HG02642 (cell line): ENCODE results near the gene ARL16.
A peak's percentile ranks its signal among the peaks of the same experiment; 100 is the strongest.

ENCODE experiments used
- ATAC-seq: cut with Tn5 transposase; IDR thresholded peaks from one replicate; pipeline ENCODE4 v1.9.1; 2021; ENCODE audit warnings: mild to moderate bottlenecking; ENCODE audit not compliant: unreplicated experiment, poor library complexity

ARL16 gene

DNA sequence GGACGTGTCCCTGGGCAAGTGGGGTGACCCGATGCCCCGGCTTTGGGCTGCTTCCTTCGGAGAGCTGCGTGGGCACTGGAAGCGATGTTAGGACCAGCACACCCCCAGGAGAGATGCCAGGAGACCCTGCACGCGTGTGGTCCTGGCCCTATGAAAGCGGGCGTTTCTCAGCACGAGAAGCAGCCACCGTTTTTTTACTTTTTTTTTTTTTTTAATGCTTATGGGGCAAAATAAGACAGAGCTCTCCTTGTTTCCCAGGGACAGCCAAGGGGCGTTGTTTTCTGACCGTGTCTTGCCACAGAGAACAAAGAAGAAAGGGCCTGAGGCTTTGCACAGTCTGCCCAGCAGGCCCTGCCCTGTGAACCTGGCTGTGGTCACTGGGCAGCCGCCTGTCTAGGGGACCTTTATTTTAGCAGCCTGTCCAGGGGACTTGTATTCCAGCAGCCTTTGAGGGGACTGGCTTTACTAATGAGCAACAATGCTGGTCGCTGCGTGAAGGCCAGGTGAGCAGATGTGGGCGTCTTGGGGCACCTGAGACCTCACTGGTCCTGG, 29.5 kb upstream of the ARL16 start:
- ATAC-seq, result no peak

DNA sequence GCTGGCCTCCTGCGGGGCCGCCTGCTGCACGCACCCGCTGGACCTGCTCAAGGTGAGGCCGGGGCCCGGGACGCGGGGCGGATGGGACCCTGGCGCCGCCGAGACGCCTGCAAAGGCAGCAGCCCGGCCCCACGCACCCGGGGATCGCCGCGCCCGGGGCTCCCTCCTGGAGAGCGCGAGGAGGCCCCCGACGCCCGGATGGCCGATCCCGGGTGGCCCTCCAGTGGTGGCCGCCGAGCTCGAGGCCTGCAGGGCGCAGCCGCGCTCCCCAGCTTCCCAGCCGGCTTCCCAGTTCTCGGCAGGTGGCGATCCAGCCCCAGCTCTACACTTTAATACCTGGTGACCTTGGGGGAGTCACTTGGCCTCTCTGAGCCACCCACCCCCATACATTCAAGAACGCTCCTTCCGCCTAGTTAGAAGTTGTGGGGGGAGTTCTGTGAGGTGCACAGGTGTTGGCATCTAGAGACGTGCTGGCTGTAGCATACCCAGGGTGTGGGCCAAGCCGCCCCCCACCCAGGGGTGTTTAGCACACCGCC, 28.9 kb upstream of the ARL16 start:
- ATAC-seq, result peak; percentile 5

DNA sequence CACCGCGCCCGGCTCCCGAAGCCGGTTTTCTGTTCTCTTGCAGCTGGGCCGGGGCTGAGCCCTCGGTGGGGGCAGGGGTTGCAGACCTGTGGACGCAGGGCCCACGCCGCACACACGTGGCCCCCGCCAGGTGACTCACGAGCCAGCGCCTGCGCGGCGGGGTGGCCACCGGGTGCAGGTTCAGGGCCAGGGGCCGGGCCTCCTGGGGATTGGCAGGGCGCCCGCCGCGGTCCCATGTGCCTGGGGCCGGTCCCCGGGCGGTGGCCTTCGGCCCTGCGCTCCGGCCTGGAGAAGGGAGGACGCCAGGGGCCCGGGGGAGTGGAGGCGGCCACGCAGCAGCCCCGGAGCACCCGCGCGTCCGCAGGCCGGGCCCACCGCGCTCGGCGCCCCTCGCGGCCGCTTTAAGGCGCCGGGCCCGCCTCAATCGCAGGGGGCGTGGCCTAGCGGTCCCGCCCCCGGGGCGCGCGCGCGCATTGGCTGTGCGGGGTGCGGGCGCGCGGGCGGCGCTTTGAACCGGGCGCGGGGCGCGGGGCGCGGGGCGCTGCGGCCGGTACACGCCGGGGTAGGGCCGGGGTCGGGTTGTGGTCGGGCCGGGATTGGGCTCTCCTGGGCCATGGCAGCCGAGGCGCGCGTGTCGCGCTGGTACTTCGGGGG, 28.3 kb upstream of the ARL16 start, which contains the start of gene SLC25A10:
TSS of gene SLC25A10 (plus strand) at position 471 of the 654 bp plus-strand sequence. CDS start at position 614, 143 bp downstream.
- peak; percentile 71 for ATAC-seq

DNA sequence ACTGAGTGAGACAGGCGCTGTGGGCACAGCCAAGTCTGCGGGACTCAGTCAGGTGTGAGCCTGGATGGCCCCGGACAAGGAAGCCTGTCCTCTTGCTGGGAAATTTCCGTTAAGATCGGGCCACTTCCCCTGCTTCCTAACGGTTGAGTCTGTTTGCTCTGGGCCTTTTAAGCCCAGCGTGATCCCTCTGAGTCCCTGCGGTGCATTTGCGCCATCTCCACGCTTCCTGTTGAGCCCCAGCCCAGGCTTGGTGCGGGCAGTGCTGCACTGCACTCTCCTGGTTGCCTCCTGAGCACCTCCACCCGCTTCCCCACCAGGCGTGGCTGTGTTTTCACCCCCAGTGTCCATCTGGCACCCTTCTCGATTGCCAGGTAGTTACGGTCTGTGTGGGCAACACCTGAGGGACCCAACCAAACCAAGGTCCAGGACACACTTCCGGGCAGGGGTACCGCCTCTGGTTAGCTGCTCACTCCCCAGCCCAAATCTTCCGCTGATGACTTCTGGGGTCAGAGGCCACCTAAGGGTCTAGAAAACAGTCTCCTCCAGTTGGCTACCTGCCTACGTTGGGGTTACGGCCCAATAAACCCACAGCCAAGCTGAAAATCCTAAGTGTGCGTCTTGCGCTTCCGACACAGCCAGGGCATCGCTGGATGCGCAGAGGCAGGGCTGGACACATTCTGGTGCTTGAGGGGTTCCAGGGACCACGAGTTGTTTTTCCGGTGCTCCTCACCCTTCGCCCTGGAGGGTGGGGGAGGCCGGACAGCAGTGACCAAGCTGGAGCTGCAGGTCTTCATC, 27.1 kb upstream of the ARL16 start:
- no peak for ATAC-seq

DNA sequence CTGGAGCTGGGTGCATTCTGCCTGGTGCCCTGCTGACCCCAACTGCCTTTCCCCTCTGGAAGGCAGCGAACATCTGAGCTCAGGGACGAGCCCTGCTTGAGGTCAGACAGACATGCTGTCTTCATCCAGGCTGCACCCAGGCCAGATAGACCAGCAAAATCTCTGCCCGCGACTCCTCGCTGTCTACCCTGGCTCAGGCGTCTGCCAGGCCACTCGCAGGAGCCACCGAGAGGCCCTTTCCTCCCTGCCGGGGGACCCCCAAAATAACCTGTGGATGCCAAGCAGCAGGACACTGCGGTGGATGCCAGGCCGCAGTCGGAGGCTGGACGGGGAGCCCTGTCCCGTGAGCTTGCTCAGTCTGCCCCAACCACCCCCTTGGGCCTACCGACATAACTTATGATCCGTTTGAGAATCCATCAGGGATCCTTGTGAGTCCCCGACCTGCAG, 25.2 kb upstream of the ARL16 start:
- ATAC-seq, result no peak

DNA sequence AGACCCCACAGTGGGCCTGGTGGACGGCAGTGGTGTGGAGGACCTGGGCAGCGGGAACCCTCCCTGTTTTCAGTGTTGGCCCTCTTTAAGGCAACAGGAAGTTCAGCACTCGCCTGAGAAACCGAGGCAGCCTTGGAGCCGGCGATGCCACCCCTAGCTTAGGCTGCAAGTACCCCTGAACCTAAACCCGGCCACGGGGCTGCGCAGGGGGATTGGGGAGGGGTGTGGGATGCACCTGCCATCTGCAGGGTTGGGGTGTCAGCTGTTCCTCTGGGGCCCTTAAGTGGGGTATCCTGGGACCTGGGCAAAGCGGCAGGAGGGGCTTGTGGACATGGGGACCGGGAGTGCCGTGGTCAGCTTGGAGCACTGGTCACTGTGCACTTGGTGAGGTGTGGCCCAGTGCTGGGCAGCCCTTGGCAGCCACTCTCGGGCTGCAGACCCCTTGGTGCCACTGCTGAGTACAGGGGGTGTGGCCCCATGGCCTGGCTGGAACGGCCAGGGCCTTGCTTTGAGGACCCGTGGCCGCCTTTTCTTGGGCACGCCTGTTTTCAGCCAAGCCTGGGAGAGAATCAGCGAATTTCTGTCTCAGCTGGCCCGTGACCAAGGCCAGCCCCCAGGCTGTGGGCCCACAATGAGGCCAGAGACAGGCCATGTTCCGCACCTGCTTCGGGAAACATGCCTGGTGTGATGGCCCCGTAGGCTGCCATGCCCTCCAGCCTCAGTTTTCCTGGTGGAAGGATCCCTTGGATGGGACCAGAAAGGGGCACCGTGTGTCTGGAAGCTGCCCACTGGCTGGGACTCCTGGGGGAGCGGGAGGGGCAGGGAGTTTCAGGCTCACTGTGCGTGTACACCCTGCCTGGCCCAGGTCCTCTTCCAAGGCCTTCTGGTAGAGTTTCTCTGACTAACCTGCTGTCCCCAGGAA, 24.4 kb upstream of the ARL16 start:
- no peak for ATAC-seq

DNA sequence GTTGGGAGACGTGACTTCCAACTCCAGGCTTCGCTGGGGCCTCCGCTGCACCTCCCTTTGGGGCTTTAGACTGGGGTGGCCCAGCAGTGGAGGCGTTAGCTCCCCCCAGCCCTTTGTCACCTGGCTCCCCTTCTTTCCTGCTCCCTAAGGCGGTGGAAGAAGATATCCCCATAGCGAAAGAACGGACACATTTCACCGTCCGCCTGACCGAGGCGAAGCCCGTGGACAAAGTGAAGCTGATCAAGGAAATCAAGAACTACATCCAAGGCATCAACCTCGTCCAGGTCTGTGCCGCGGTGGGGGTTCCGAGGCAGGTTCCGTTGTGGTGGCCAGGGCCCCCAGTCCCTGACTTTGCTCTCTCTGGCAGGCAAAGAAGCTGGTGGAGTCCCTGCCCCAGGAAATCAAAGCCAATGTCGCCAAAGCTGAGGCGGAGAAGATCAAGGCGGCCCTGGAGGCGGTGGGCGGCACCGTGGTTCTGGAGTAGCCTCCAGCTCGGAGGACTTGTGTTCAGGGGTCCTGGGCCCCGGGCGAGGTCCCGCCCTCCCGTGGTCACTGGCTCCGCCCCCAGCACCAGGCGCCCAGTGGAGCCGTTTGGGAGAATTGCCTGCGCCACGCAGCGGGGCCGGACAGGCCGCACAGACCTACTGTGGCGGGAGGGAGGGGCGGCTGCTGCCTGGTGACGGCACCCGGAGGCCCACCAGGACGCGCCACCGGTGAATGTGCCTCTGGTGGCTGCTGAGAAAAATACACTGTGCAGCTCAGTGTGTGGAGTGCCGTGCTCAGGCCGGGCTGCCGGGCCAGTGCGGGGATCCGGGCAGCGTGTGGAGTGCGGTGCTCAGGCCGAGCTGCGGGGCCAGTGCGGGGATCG, 23.4 kb upstream of the ARL16 start:
- no peak for ATAC-seq

DNA sequence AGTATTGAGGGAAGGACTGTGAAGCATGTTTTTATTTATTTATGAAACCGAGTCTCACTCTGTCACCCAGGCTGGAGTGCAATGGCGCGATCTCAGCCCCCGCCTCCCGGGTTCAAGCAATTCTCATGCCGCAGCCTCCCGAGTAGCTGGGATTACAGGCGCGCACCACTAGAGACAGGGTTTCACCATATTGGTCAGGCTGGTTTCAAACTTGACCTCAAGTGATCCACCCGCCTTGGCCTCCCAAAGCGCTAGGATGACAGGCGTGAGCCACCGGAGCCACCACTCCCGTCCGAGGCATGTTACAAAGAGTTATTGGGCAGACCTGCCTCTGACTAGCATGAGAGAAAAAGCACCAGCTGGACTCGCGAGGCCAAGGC, 22.6 kb upstream of the ARL16 start:
- ATAC-seq, result no peak

DNA sequence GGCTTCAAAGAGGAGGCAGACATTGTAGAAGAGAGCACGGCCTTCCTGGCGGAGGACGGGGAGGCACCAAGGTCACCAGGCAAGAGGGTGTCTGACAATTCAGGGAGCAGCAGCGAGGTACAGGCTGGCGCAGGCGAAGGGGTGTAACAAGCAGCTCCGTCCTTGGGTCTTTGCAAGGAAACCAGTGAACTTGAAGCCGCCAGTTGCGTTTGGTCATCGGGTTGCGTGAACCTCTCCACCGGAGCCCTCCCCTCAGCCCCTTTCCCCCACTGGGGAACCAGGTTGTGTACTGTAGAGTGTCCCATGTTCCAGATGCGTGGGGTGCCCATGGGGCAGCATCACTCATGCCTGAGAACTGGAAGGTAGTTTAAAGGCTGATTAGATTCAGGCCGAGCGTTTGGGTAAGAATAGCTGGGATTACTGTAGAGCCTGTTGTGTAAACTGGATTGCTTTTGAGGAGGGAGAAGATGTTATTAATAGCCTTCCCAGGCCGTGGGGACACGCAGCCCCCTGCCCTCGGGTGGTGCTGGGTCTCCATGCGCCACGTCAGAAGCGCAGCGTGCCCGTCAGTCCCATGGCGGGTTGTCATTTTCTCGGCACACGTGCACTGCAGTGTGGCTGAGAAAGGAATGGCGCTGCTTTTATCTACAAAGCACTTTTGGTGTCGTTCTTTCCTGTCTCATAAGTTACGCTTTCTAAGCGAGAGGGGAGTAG, 22.1 kb upstream of the ARL16 start:
- no peak for ATAC-seq

DNA sequence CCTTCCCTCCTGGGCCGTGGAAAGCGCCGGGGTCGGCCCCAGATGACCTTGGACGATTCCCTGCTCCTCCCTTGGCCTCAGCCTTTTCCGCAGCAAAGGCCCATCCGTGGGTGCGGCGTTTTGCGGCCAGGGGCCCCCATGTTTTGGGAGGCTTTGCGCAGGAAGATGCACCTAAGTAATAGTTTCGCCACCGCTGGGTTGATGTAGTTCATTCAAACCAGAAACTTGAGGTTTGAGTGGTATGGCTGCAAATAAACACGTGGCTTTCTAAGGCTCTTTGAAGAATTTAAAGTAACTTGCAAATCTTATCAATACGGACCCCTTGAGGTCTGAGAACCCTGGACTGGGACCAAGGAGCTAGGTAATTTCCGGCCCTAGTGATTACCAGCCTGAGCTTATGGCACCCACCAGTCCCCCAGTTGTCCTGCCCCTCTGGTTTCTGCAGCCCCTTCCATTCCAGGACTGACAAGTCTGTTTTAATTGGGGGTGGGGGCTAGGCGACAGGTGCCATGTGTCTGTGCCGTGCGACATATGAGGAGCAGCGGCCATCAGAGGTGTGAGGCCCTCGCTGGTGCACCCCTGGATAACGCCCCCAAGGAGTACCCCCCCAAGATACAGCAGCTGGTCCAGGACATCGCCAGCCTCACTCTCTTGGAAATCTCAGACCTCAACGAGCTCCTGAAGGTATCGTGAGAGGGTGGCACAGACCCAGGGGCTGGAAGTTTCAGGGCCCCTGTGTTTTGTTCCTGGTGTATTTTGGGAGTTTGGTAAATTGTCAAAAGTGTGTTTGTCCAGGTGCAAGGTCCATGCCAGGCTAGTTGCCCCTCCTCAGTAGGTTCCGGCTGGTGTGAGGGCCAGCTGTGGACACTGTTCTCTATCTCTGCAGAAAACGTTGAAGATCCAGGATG, 20.4 kb upstream of the ARL16 start:
- ATAC-seq, result no peak

DNA sequence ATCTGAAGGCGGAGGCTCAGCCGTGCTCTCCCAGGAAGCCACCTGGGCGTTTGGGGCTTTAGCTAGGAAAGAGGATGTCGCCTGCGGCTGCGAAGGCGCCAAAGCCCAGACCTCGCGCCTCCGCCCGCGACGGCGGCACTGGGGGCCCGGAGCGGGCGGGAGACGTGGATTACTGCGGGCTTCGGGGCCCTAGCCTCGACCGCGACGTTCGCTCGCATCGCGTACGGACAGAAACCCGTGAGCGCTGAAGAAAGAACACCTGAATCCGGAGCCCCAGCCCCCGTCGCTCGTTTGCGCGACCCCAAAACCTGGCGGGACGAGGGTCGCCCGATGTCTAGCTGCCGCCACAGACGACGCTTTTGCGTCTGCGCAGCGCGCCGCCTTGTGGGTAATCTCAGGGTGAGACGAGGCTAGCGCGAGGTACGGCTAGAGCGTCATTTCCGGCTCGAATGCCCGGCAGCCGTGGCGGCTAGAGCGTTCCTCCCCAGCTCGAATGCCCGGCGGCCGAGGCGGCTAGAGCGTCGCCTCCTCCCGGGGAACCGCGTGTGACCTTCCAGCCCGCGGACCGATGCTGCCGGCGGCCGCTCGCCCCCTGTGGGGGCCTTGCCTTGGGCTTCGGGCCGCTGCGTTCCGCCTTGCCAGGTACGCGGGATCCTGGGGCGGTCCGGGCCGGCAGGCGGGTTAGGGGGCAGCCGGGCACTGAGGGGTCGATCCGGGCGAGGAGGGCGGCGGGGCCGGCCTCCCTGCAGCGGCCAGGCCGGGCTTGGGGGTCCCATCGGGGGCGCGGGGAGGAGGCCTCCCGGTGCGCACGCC, 19.5 kb upstream of the ARL16 start, which contains the start of gene MRPL12:
TSS of gene MRPL12 (plus strand) at position 434 of the 813 bp plus-strand sequence. CDS start at position 569, 135 bp downstream.
- ATAC-seq, result peak; percentile 85

DNA sequence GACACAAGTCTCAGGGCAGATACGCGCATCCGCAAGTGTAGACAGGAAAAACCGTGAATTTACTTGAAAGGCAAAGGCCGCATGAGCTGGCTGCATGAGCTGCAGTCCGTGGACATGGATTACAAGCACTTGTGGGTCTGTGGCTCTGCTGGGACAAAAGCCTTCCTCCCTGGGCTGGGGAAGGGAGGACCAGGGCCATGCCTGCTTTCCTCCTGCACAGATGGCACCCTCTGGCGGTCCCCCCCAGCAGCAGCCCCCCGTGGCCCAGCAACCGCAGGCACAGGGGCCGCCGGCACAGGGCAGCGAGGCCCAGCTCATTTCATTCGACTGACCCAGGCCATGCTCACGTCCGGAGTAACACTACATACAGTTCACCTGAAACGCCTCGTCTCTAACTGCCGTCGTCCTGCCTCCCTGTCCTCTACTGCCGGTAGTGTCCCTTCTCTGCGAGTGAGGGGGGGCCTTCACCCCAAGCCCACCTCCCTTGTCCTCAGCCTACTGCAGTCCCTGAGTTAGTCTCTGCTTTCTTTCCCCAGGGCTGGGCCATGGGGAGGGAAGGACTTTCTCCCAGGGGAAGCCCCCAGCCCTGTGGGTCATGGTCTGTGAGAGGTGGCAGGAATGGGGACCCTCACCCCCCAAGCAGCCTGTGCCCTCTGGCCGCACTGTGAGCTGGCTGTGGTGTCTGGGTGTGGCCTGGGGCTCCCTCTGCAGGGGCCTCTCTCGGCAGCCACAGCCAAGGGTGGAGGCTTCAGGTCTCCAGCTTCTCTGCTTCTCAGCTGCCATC, 17.9 kb upstream of the ARL16 start:
- no peak for ATAC-seq

DNA sequence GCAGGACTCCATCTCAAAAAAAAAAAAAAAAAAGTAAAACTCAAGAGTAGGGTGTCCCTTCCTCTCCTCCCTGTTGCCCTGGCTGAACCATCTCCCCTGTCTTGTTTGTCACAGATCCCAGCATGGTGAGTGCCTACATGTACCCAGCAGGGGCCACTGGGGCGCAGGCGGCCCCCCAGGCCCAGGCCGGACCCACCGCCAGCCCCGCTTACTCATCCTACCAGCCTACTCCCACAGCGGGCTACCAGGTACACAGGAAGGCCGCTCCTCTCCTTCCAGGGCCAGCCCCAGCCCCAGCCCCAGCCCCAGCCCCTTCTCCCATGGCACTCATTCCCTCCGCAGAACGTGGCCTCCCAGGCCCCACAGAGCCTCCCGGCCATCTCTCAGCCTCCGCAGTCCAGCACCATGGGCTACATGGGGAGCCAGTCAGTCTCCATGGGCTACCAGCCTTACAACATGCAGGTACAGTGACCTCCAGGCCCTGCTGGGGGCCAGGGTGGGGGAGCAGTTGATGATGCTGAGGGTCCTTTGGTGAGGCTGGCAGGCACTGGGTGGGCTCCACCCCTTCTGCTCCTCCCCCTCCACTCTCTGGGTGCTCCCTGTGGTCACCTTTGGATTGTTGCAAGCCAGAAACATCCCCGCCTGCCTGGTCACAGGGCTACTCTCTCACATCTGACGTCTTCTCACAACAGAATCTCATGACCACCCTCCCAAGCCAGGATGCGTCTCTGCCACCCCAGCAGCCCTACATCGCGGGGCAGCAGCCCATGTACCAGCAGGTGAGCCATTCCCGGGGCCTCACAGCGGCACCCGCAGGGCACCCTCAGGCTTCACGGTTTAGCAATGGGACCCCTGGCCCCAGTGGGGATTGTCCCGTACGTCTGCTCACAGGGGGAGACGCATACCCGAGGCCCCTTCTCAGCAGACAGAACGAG, 17.0 kb upstream of the ARL16 start:
- ATAC-seq, result no peak

DNA sequence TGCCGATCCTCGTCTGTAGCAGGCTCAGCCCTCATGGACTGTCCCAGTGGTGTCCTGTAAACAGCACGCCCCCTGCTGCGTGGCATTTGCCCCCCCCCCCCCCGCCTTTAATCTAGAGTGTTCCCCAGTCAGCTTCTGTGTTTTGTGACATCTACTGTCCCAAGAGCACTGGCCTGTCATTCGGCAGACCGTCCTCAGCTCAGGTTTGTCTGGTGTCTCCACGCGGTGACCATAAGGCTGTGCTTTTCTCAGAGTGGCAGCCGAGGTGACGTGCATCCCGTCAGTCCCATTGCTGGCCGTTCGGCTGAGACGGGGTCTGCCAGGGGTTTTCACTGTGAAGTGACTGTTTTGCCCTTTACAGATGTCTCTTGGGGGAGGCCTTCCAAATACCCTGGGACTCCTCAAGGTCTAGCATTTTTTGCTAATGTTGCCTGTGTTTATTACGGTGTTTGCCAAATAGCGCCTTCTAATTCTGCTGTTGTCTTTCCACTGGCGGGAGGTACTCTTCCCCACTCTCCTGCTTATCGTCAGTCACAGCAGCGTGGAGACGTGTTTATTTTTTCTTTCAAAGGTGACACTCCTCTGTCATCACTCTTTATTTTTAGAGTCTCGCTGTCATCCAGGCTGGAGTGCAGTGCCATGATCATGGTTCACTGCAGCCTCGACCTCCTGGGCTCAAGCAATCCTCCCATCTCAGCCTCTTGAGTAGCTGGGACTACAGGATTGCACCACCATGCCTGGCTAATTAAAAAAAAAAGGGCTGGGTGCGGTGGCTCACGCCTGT, 13.9 kb upstream of the ARL16 start:
- ATAC-seq, result no peak
